ENCODE results near the gene PROSER2. TPM values are rescaled to one million over a fixed set of nuclear protein-coding genes. Genes with fewer than 3 reads are reported as not detected.
A peak's percentile ranks its signal among the peaks of the same experiment; 100 is the strongest.

Gene PROSER2
- polyA plus RNA-seq, 2 of the 4 experiments (the other 2 are of a cell fraction): 10.1 to 14.4 TPM

DNA sequence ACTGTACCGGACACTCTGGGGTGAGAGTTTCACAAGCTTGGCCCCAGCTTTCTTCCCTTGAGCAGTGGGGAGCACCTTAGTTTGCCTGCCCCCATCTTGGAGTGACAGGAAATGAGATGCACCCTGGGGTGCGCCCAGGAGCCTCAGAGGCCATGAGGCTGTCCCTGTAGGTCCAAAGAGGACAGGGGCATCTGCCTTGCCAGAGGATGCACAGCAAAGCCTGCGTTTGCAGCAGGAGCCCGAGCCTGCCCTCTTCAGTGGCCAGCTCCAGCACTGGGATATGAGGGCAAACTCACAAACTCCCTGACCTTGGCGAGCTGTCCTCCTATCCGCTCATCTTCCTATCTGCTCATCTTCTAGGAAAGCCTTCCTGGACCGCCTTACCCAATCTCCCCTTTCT is 79.5 kb downstream of the PROSER2 start:
- Histone ChIP-seq H3K27ac (no peak overlapping the region), H3K4me2 (no peak overlapping the region), H3K4me3 (no peak overlapping the region), H3K4me1 (peaks cover 22% of the 10 kb centered on the region), H3K9me3 (no peaks in the 10 kb centered on the region)
- peak in 1 of 2 experiments; percentile 15; a peak in 2 of 6 replicates for ATAC-seq
- no peak for FAIRE-seq
- WGBS (ENCODE audit: missing lambda C conversion rate): 94% methylated on average over 7 of the region's 7 CpGs
- TF ChIP-seq, protein P1, sequence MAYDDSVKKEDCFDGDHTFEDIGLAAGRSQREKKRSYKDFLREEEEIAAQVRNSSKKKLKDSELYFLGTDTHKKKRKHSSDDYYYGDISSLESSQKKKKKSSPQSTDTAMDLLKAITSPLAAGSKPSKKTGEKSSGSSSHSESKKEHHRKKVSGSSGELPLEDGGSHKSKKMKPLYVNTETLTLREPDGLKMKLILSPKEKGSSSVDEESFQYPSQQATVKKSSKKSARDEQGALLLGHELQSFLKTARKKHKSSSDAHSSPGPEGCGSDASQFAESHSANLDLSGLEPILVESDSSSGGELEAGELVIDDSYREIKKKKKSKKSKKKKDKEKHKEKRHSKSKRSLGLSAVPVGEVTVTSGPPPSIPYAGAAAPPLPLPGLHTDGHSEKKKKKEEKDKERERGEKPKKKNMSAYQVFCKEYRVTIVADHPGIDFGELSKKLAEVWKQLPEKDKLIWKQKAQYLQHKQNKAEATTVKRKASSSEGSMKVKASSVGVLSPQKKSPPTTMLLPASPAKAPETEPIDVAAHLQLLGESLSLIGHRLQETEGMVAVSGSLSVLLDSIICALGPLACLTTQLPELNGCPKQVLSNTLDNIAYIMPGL (CRISPR knock-in tag; IDR thresholded peaks at IDR 0.05; ENCODE audit: borderline replicate concordance): no peak
- DNase-seq (ENCODE audit: low read depth in 1 of 2, low spot score in 1 of 2): no peak
- CTCF ChIA-PET: interaction anchor here (1.1 to 1.4 kb wide), 2 partner anchors 15 to 21 kb away, joined by 4 read pairs; no protein-coding TSS in a partner anchor
- POLR2A ChIA-PET: no interaction called here

DNA sequence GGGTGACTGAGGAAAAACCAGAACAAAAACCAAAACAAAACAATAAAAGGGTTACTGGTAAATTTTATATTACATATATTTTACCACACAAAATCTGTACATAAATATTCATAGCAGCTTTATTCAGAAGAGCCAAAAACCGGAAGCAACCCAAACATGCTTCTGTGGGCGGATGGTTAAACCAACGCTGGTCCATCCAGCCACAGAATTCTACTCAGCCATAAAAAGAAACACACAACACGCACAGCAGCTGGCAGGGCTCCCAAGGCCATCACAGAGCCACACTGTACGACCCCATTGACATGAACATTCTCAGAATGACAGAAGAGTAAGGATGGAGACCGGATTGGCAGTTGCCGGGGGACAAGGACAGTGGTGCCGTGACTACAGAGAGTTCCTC is 83.6 kb downstream of the PROSER2 start:
- Histone ChIP-seq H3K27ac (no peak overlapping the region), H3K4me2 (no peak overlapping the region), H3K4me1 (peaks cover 2% of the 10 kb centered on the region; the same call in 2 of the 3 replicates), H3K9me3 (no peaks in the 10 kb centered on the region), H3K4me3 (no peak overlapping the region)
- CTCF ChIA-PET: interaction anchor here (0.7 to 1.7 kb wide), 2 partner anchors 80 to 137 kb away, joined by 3 to 6 read pairs; no protein-coding TSS in a partner anchor
- ATAC-seq (no peak), FAIRE-seq (no peak), DNase-seq (ENCODE audit: low read depth in 1 of 2, low spot score in 1 of 2) (no peak)
- POLR2A ChIA-PET: no interaction called here
- 88% methylated on average over 8 of the region's 8 CpGs for WGBS (ENCODE audit: missing lambda C conversion rate)
- TF ChIP-seq RCOR1 (IDR thresholded peaks at IDR 0.05; ENCODE audit: low read depth, low read length) (no peak), KDM1A (IDR thresholded peaks at IDR 0.05; ENCODE audit: low read depth) (no peak), EP300 (IDR thresholded peaks at IDR 0.05) (no peak), JUNB (IDR thresholded peaks at IDR 0.05) (no peak), RNF2 (IDR thresholded peaks at IDR 0.05; ENCODE audit: borderline replicate concordance, low read depth) (no peak), CHD2 (IDR thresholded peaks at IDR 0.05; ENCODE audit: low read length, partially characterized antibody) (no peak), RAD21 (conservative IDR thresholded peaks at IDR 0.05 in 1 of 2, IDR thresholded peaks at IDR 0.05 in 1 of 2) (no peak), NPAS2 (CRISPR knock-in tag; IDR thresholded peaks at IDR 0.05; ENCODE audit: borderline replicate concordance) (no peak), ZSCAN20 (CRISPR knock-in tag; IDR thresholded peaks at IDR 0.05) (no peak), HOXB13 (CRISPR knock-in tag; IDR thresholded peaks at IDR 0.05; ENCODE audit: low read depth) (no peak), ZC3H11A (IDR thresholded peaks at IDR 0.05) (no peak), CEBPB (IDR thresholded peaks at IDR 0.05) (no peak), CBX8 (IDR thresholded peaks at IDR 0.05) (no peak), EHF (CRISPR knock-in tag; IDR thresholded peaks at IDR 0.05) (no peak)
- TF ChIP-seq, protein P2, sequence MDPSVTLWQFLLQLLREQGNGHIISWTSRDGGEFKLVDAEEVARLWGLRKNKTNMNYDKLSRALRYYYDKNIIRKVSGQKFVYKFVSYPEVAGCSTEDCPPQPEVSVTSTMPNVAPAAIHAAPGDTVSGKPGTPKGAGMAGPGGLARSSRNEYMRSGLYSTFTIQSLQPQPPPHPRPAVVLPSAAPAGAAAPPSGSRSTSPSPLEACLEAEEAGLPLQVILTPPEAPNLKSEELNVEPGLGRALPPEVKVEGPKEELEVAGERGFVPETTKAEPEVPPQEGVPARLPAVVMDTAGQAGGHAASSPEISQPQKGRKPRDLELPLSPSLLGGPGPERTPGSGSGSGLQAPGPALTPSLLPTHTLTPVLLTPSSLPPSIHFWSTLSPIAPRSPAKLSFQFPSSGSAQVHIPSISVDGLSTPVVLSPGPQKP (IDR thresholded peaks at IDR 0.05; ENCODE audit: low read depth, low read length): no peak

DNA sequence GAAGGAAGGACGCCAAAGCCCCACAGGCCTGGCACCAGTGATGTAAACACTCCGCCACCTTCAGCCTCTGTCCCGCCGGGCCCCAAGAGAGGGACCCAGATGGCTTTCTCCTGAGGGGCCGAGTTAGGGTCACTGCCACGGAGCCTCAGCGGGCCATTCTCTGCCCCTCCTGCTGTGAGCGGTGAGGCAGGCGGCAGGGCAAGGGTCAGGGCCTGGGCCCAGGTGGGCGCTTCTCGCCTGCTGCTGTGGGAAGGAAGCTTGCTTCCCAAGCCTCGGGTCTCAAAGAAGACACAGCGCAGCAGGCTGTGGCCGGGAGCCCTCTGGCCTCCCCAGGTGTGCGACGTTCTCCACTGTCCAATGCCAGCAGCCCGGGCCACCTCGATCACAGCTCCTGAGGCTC is 84.8 kb downstream of the PROSER2 start:
- no peak for FAIRE-seq
- 84% methylated on average over 17 of the region's 18 CpGs for WGBS (ENCODE audit: missing lambda C conversion rate)
- no peak; a peak in 1 of 6 replicates for ATAC-seq
- no peak overlapping the region for H3K4me3 ChIP-seq
- ChIA-PET POLR2A (no interaction called here), CTCF (interaction anchor here (1.1 to 2.7 kb wide), 3 partner anchors 27 to 79 kb away, joined by 4 to 8 read pairs (median 8); no protein-coding TSS in a partner anchor)
- H3K4me1 ChIP-seq: no peaks in the 10 kb centered on the region
- 0 out of 6 replicates have a peak overlapping the region, but pooled peaks of 1 of the 2 experiments have one; percentile 21 for H3K27ac ChIP-seq
- DNase-seq (ENCODE audit: low read depth in 1 of 2, low spot score in 1 of 2): no peak
- H3K9me3 ChIP-seq: no peaks in the 10 kb centered on the region
- TF ChIP-seq, protein P3, sequence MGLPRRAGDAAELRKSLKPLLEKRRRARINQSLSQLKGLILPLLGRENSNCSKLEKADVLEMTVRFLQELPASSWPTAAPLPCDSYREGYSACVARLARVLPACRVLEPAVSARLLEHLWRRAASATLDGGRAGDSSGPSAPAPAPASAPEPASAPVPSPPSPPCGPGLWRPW (IDR thresholded peaks at IDR 0.05): no peak
- no peak for TF ChIP-seq CBX8 (IDR thresholded peaks at IDR 0.05)
- no peak for TF ChIP-seq FOSB (CRISPR knock-in tag; IDR thresholded peaks at IDR 0.05)
- H3K4me2 ChIP-seq: no peak overlapping the region

All from A549 (cell line).